Lower leg skin (tissue), 4 donors: ENCODE measurements around the gene ROBO1. TPM values are rescaled to one million over a fixed set of nuclear protein-coding genes. Genes with fewer than 3 reads are reported as not detected.

Experiments used
- DNase-seq, 2 donors: peaks; one replicate each; pipeline ENCODE4 v3.0.0-alpha.2; 2019; ENCODE audit warnings: low spot score in 2 of 2
- H3K4me3 ChIP-seq: fragments of 200-600 bp; sonication (generic); 2 replicates; pipeline ENCODE4 v1.5.1; 2017; ENCODE audit warnings: mild to moderate bottlenecking, low read depth; ENCODE audit not compliant: poor library complexity, severe bottlenecking
- POLR2A ChIP-seq, 2 donors: fragments of 450-650 bp; IDR thresholded peaks; one replicate each; pipeline ENCODE4 v1.6.1; 2016 to 2017; ENCODE audit warnings: antibody characterized with exemption in 2 of 2, mild to moderate bottlenecking in 1 of 2, moderate library complexity in 1 of 2
- WGBS, 2 donors: methylation state at CpG; one replicate each; pipeline ENCODE4 v1.1.5; 2018; 5-methylcytosine and 5-hydroxymethylcytosine counted together
- intact Hi-C: fragments of 100-400 bp; cut with DNase I; formaldehyde crosslinking; loops from one replicate; pipeline ENCODE4 v1.15.0; 2023; ENCODE audit warnings: low total_unique reads
- total RNA-seq, 4 donors: library from RNA; depleted of rRNA; stranded (reverse); fragments of >200 nt; gene quantifications; one replicate each; pipeline ENCODE4 v1.1.0, GENCODE V29; 2016
- TF ChIP-seq, protein P1 (sequence below), 3 donors: fragments of 450-650 bp; IDR thresholded peaks; one replicate each; pipeline ENCODE4 v1.5.1; 2016; ENCODE audit warnings: antibody characterized with exemption in 3 of 3, mild to moderate bottlenecking in 3 of 3, moderate library complexity in 2 of 3

The ROBO1 gene
- total RNA-seq, 4 donors from 2014 or later: 26.3 to 60.0 (median 51.0) TPM

DNA sequence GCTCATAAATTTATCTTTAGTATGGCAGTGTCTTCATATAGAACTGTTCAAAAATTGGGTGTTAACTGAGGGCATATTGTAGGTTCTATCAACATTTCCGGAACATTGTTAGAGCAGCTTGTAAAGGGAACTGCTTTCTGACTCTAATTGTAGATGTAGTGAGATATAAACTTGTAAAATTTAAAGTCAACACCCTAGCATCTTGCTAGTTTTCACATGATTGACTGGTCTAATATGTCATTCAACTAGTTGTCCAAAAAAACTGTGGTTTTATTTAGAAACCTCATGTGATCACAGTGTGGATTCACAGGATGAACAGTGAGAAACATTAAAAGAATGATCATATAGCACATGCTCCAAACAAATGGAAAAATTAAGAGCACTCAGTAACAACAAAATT lies 607.4 kb downstream of the ROBO1 start:
- TF ChIP-seq POLR2A (IDR thresholded peaks at IDR 0.05): no peak
- TF ChIP-seq, protein P1, sequence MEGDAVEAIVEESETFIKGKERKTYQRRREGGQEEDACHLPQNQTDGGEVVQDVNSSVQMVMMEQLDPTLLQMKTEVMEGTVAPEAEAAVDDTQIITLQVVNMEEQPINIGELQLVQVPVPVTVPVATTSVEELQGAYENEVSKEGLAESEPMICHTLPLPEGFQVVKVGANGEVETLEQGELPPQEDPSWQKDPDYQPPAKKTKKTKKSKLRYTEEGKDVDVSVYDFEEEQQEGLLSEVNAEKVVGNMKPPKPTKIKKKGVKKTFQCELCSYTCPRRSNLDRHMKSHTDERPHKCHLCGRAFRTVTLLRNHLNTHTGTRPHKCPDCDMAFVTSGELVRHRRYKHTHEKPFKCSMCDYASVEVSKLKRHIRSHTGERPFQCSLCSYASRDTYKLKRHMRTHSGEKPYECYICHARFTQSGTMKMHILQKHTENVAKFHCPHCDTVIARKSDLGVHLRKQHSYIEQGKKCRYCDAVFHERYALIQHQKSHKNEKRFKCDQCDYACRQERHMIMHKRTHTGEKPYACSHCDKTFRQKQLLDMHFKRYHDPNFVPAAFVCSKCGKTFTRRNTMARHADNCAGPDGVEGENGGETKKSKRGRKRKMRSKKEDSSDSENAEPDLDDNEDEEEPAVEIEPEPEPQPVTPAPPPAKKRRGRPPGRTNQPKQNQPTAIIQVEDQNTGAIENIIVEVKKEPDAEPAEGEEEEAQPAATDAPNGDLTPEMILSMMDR (IDR thresholded peaks at IDR 0.05): no peak
- DNase-seq: no peak
- intact Hi-C loops: no loop called here
- H3K4me3 ChIP-seq: no peak overlapping the region
- 94 to 96% methylated on average over 1 of the region's 1 CpG for WGBS, 2 donors

DNA sequence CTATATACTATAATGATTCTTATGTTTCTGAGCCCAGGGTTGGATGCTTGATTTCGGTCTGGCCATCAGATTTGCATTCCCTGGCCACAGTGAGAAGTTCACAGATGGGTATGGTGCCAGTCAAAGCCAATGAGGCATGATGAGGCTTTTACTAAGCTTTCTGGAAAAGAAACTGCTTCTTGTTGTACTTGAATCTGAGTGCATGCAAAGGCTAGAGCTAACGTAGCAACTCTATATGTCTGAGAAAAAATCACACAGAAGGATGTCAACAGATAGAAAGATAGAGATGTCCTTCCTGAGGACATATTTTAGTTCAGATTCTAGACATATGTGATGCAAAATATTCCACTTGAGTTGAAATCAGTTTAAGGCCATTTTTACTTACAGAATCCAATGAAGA lies 608.1 kb downstream of the ROBO1 start:
- WGBS, 2 donors: 91 to 93% methylated on average over 2 of the region's 2 CpGs
- DNase-seq: no peak
- H3K4me3 ChIP-seq: no peak overlapping the region
- intact Hi-C loops: no loop called here
- TF ChIP-seq, protein P1 (IDR thresholded peaks at IDR 0.05): no peak
- TF ChIP-seq POLR2A (IDR thresholded peaks at IDR 0.05): no peak

DNA sequence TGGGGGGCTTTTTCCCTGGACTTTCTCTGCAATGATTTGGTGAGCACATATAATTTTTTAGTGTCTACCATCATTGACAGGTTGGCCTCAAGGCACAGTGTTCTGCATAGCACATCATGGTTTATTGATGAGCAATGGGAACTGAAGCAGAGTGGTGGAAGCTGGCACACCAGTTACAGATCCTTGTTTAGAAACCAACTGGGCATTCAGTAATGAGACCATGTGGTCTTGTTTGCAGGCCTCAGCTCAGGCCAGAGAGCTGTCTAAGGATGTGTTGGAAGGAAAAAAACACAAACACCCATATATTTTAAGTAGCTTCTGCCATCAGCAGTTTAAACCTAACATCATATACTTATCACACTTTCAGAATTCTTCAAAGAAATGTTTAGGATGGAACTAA lies 610.6 kb downstream of the ROBO1 start:
- no peak overlapping the region for H3K4me3 ChIP-seq
- intact Hi-C loops: no loop called here
- no peak for DNase-seq
- TF ChIP-seq, protein P1 (IDR thresholded peaks at IDR 0.05): no peak
- no peak for TF ChIP-seq POLR2A (IDR thresholded peaks at IDR 0.05)

DNA sequence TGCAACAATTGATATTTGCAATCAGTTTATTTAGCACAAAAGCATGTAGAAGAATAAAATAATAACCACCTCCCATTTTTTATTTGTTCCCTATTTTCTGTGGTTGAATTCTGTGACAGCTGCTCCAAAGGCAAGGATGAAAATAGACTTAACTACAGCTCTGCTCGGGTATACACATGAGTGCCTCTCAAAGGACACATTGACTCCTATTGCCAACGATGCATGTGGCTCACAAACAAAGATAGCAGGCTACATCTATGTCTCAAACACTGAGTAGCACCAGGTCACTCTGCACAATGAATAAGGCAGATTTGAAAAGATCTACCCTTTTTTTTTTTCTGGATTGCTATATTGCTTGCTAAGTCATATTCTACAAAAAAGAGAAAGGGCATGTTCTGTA lies 612.9 kb downstream of the ROBO1 start:
- TF ChIP-seq, protein P1 (IDR thresholded peaks at IDR 0.05): no peak
- TF ChIP-seq POLR2A (IDR thresholded peaks at IDR 0.05): no peak
- no peak for DNase-seq
- intact Hi-C loops: no loop called here
- H3K4me3 ChIP-seq: no peak overlapping the region
- 67 to 69% methylated on average over 2 of the region's 2 CpGs for WGBS, 2 donors

DNA sequence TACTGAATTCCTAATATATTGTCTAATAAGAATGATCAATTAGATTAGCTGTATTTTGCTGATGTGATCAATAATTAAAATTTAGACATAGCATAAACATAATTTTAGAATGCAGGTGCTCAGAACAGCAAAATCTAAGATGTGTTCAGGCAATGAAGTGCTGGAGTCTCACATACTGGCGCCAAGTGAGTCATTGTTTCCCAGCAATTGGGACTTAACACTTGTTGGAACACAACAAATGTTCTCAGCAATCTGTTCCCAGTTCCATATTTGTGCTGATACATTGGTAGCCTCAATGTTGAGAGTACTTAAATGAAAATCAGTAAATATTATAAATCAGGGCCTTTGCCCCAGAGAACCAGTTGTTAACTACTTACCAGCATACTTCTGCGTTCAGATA lies 619.0 kb downstream of the ROBO1 start:
- intact Hi-C loops: no loop called here
- H3K4me3 ChIP-seq: no peak overlapping the region
- WGBS, 2 donors: 67 to 69% methylated on average over 2 of the region's 2 CpGs
- DNase-seq: peak in 1 of 2 donors; percentile 17
- no peak for TF ChIP-seq POLR2A (IDR thresholded peaks at IDR 0.05)
- TF ChIP-seq, protein P1 (IDR thresholded peaks at IDR 0.05): no peak

DNA sequence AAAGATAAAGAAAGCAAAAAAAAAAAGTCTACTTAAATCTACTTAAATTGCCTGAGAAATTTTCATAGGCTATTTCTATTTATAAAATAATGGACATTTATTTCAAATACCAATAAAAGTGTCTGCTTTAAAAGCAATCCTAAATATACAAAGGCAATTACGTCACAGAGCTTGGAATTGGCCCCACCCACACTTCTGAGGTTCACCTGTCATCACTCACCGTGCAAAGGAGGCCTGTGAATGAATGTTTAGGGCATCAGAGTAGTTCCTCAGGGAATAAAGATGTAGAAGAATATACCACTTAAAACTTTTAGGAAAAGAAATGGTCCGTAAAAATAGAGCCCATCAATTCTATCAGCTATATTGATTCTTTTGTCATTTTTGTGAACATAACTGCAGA lies 621.8 kb downstream of the ROBO1 start:
- intact Hi-C loops: no loop called here
- H3K4me3 ChIP-seq: no peak overlapping the region
- DNase-seq: no peak
- WGBS, 2 donors: 61 to 78% methylated on average over 3 of the region's 3 CpGs
- TF ChIP-seq, protein P1 (IDR thresholded peaks at IDR 0.05): no peak
- no peak for TF ChIP-seq POLR2A (IDR thresholded peaks at IDR 0.05)
